Activated CD4-positive, alpha-beta T cell treated with anti-CD3 and anti-CD28 coated beads, Interleukin-2, amount 50 U/mL, for 48 hours (primary cell): ENCODE data around the gene CLEC14A.
A peak's percentile ranks its signal among the peaks of the same experiment; 100 is the strongest.

Experiments used
- DNase-seq, 2 experiments: peaks; one replicate each; pipeline ENCODE4 v3.0.0-alpha.2; 2020

The CLEC14A gene, protein sequence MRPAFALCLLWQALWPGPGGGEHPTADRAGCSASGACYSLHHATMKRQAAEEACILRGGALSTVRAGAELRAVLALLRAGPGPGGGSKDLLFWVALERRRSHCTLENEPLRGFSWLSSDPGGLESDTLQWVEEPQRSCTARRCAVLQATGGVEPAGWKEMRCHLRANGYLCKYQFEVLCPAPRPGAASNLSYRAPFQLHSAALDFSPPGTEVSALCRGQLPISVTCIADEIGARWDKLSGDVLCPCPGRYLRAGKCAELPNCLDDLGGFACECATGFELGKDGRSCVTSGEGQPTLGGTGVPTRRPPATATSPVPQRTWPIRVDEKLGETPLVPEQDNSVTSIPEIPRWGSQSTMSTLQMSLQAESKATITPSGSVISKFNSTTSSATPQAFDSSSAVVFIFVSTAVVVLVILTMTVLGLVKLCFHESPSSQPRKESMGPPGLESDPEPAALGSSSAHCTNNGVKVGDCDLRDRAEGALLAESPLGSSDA

GRCh38 chr14:38255673-38256532 lies at the start of gene CLEC14A:
Gene CLEC14A (minus strand): TSS chr14:38256093. CDS start chr14:38256022, 71 bp downstream.
- DNase-seq: peak; percentile 6

DNA sequence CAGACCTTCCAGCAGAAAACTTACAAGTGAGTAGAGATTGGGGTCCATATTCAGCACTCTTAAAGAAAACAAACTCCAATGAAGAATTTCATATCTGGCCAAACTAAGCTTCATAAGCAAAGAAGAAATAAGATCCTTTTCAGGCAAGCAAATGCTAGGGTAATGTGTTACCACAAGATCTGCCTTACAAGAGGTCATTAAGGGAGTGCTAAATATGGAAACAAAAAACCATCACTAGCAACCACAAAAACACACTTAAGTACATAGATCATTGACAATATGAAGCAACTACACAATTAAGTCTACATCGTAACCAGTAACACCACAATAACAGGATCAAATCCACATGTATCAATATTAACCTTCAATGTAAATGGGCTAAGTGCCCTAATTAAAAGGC lies 47.1 kb upstream of the CLEC14A start:
- no peak for DNase-seq

- DNase-seq: no peak
Observed at GRCh38 chr14:38302034-38302433, 46.1 kb upstream of the CLEC14A start.

DNA sequence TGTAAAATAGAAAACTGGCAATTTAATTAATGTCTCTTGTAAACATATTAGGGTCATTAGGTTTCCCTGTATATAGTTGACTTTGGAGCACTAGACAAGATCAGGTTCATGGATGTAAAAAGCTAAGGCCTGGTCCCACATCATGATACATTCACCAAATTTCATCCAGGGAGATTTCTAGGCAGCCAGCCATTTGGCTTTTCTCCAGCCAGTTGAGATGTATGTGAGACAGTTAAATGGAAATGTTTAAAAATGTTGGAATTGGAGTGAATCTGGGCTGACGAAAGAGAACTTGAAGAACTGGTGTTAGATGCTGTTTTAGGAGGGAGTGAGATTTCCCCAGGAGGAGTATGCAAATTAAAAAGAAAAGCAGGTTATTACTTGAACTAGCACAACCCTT lies 41.8 kb upstream of the CLEC14A start:
- no peak for DNase-seq

DNA sequence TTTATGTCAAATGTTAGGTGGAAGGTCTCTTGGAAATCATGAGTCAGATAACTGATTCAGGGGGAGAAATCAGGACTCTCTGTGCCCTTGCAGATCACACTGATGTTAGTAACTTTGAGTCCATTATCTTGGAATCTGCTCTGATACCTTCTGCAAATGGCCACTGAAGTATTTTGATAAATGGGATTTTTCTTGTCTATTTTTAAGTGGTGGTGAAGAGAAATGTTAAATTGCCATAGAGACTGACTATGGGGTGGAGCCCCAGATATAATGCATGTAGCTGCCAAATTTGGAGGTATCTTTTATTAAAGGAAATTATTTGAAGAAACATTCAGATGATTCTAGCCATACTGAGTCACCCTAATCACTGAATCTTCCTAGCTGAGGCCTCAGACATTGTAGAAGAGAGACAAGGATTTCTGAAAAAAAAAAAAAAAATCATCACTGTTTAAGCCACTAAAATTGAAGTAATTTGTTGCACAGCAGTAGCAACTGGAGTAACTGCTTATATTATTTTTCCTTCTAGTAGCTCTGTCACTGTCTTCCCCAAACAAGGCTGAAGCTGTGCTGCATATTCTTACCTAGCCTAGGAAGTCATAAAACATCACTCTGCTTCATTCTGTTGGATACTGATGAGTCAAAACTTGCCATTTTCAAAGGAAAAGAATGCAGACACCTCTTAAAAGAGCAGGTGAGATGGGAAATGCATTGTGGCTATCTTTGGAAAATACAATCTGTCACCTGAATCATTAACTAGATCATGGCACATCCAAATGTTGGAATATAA lies 36.0 kb upstream of the CLEC14A start:
- DNase-seq: no peak

GRCh38 chr14:38290601-38291188 lies 34.8 kb upstream of the CLEC14A start:
- DNase-seq: no peak

DNA sequence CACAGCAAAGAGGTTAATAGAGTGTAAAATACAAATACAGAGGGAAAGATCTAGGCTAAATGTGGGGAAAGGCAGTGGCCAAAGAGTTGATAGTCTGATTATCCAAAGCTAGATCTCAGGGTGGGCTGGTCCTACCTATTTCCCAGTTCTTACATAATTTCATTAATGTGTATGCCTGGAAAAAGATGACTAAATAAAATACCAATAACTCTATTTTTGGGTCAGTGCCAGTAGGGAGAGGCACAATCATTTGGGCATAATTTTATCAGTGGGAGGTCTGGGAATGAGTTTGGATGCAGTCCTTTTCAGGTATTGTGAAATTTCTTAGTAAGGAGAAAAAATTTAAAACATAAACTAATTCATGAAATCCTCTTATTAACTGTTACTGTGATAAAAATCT lies 30.6 kb upstream of the CLEC14A start:
- DNase-seq: no peak

GRCh38 chr14:38285962-38286361 lies 30.1 kb upstream of the CLEC14A start:
- no peak for DNase-seq

DNA sequence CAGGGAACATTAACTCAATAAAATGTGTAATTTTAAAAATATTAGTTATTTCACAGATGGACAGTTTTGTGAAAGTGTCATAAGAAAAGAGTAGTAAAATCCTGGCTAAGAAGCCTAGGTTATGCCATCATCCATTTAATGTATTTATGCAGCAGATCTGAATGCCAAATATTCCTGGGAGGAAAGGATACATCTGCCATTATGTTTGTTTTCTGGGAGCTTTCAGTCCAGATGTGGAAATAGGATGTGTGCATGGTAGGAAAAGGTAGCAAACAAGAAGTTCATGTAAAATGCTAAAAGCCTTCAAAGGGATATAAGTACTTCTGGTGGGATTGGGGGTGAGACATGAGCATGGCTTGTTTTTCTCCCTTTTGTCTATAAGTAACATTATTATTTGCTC lies 27.0 kb upstream of the CLEC14A start:
- DNase-seq: no peak

DNA sequence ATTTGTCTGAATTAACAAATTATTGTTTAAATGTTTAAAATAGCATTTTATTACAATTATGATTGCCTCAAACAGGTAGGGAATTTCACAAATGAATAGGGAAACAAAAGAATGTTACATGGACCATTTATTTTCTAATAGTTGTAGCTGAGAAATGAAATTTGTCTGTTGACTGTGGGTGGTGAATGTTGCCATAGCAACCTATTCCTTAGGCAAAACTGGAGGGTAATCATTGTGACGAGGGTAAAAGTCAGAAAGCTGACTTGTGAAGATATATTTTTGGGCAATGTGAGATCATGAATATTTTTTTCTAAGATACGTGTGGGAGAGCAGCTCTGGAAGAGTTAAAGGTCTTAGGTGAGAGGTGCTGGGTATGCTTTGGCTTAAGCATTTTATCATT lies 24.2 kb upstream of the CLEC14A start:
- no peak for DNase-seq

DNA sequence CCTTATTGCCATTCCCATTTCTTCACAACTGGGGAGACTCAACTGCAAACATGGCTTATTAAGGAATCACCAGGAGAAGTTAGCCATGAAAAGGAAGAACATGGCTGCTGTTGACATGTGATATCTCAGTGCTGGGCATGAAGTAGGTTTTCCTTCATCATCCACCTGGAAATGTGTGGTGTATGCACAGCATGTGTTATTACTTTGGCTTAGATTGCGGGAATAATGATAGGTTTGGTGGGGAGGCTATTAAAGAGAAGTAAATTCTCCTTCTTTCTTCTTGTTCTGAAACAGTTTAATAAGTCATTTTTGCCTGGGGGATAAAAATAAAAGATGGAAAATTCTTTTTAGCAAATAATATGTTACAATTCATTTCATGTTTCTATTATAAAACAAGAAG lies 23.7 kb upstream of the CLEC14A start:
- DNase-seq: no peak

DNA sequence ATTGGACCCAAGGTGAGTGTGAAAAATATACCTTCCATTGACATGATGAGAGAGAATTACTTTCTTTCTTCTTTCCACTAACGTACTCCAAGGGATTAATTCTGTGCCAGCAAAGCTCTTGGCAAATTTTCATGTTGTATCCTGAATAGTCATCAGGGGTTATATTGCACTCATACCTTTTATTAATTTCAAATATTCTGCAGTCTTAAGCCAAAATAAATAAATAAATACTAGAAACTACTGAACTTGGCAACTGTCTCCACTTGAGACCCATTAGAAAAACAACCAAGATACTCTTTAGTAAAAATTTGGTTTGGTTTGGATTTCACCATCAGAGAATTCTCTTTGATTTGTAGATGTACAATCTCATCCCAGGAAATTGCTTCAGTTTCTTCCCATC lies 22.1 kb upstream of the CLEC14A start:
- DNase-seq: no peak

DNA sequence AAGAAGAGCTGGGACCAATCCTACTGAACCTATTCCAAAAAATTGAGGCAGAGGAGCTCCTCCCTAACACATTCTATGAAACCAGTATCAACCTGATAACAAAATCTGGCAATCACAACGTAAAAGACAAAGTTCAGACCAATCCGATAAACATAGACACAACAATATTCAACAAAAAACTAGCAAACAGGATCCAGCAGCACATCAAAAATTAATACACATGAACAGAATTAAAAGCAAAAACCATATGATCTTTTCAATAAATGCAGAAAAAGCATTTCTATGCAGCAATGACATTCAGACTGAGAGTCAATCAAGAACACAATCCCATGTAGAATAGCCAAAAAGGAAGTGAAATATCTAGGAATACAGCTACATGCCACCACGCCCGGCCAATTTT lies 7.0 kb upstream of the CLEC14A start:
- DNase-seq: no peak

DNA sequence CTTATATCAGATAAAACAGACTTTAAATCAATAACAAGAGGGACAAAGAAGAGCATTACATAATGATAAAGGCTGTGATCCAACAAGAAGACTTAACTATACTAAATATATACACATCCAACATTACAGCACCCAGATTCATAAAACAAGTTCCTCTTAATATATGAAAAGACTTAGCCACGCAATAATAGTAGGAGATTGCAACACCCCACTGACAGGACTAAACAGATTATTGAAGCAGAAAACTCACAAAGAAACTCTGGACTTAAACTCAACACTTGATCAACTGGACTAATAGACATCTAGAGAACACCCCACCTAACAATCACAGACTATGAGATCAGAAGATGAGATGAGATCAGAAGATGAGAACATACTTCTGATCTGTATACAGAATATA lies 5.7 kb upstream of the CLEC14A start:
- no peak for DNase-seq

GRCh38 chr14:38257507-38257906 lies 1.6 kb upstream of the CLEC14A start:
- no peak for DNase-seq

- no peak for DNase-seq
Observed at GRCh38 chr14:38256533-38256840, 594 bp upstream of the CLEC14A start.

DNA sequence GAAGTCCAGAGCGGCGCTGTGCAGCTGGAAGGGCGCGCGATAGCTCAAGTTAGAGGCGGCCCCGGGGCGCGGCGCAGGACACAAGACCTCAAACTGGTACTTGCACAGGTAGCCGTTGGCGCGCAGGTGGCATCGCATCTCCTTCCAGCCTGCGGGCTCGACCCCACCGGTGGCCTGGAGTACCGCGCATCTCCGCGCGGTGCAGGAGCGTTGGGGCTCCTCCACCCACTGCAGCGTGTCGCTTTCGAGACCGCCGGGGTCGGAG lies 553 bp downstream of the CLEC14A start:
- peak in 1 of 2 experiments; percentile 5 for DNase-seq

DNA sequence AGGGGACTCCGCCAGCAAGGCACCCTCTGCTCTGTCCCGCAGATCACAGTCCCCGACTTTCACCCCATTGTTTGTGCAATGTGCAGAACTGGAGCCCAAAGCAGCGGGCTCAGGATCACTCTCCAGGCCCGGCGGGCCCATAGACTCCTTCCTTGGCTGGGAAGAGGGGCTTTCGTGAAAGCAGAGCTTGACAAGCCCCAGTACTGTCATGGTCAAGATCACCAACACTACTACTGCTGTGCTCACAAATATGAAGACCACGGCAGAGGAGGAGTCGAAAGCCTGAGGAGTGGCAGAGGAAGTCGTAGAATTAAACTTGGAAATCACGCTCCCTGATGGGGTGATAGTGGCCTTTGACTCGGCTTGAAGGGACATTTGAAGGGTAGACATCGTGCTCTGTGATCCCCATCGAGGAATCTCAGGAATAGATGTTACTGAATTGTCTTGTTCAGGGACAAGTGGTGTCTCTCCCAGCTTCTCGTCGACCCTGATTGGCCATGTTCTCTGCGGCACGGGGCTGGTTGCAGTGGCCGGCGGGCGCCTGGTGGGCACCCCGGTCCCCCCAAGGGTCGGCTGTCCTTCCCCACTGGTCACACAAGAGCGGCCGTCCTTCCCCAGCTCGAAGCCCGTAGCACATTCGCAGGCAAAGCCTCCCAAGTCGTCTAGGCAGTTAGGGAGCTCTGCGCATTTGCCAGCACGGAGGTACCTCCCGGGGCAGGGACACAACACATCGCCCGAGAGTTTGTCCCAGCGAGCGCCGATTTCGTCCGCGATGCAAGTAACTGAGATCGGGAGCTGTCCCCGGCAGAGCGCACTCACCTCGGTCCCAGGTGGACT lies 1.1 kb downstream of the CLEC14A start:
- DNase-seq: no peak

GRCh38 chr14:38253676-38254075 lies 2.2 kb downstream of the CLEC14A start:
- DNase-seq: no peak

DNA sequence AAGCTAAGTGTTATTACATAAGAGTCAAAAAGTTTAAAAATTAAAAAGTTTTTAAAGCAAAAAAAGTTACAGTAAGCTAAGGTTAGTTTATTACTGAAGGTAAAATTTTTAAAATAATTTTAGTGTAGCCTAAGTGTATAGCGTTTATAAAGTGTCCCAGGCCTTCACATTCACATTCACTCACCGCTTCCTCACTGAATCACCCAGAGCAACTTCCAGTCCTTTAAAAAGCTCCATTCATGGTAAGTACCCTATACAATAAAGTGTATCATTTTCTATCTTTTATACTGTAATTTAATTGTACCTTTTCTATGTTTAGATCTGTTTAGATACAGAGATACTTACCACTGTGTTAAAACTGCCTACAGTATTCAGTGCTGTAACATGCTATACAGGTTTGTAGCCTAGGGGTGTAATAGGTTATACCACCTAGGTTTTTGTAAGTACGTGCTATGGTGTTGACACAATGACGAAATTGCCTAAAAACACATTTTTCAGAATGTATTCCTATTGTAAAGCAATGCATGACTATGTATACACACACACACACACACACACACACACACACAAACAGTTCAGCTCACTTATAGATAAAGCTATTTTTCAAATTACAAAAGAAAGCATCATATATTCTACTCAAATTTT lies 3.7 kb downstream of the CLEC14A start:
- DNase-seq: no peak

GRCh38 chr14:38250331-38250730 lies 5.6 kb downstream of the CLEC14A start:
- no peak for DNase-seq
